ENCODE data around the gene KIAA0825.

GRCh38 chr5:94562327-94562971, 56.0 kb downstream of the KIAA0825 start:
- no peak for TF ChIP-seq EZH2phosphoT487 (IDR thresholded peaks at IDR 0.05; ENCODE audit: low read depth)
- TF ChIP-seq CTCF (IDR thresholded peaks at IDR 0.05; ENCODE audit: low read depth, low read length) = no peak
